ENCODE measurements around the gene KLHL29. TPM values are rescaled to one million over a fixed set of nuclear protein-coding genes. Genes with fewer than 3 reads are reported as not detected.

KLHL29 gene
- total and polyA plus RNA-seq, 2 experiments from 2014 or later, result 5.6 to 11.0 TPM

DNA sequence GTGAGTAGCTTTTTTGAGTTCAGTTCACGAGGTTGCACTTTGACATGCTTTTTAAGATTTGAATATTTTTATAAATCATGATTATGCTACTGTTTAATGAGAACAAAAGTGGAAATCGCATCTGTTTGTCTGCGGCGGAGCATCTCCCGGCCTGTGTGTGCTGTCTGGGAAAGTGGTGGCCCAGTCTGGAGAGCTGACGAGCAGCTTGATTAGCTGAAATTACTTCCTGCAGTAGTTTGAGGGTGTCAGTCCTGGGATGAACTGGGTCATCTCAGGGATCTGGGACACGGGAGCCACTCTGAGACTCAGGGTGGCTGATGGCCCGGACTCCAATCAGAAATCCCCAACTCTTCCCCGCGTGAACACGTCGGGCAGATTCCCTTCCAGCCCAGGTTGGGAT lies 115.9 kb downstream of the KLHL29 start:
- H3K9me3 ChIP-seq (ENCODE audit: low read depth), result no peaks in the 10 kb centered on the region
- H3K27ac ChIP-seq, result no peak overlapping the region
- H3K4me1 ChIP-seq (ENCODE audit: low read depth), result peaks cover 10% of the 10 kb centered on the region
- TF ChIP-seq, protein P1, sequence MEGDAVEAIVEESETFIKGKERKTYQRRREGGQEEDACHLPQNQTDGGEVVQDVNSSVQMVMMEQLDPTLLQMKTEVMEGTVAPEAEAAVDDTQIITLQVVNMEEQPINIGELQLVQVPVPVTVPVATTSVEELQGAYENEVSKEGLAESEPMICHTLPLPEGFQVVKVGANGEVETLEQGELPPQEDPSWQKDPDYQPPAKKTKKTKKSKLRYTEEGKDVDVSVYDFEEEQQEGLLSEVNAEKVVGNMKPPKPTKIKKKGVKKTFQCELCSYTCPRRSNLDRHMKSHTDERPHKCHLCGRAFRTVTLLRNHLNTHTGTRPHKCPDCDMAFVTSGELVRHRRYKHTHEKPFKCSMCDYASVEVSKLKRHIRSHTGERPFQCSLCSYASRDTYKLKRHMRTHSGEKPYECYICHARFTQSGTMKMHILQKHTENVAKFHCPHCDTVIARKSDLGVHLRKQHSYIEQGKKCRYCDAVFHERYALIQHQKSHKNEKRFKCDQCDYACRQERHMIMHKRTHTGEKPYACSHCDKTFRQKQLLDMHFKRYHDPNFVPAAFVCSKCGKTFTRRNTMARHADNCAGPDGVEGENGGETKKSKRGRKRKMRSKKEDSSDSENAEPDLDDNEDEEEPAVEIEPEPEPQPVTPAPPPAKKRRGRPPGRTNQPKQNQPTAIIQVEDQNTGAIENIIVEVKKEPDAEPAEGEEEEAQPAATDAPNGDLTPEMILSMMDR (IDR thresholded peaks at IDR 0.05; ENCODE audit: low read depth, low read length), result no peak
- no peak overlapping the region for H3K4me3 ChIP-seq
- H3K36me3 ChIP-seq, result no peaks in the 10 kb centered on the region
- no peak for DNase-seq (ENCODE audit: low read depth in 1 of 2, low spot score in 1 of 2)
- no peaks in the 10 kb centered on the region for H3K27me3 ChIP-seq

DNA sequence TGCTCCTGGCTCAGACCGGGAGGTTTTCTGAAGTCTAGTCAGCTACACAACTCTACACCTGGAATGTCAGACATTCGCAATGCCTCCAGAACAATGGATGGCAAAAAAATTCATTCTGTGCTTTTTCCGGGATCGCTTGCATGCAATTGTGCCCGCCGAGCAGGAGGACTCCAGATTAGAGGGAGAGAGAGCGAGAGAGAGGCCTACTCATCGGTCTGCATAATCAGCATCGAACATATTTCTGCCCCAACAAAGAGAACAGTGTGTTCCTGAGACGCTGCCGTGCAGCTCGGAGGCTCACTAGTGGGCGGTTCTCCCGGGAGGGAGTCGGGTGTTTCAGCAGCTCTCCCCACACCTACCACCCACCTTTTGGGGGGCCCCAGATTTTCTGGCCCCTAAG lies 117.1 kb downstream of the KLHL29 start:
- no peaks in the 10 kb centered on the region for H3K36me3 ChIP-seq
- H3K27ac ChIP-seq, result no peak overlapping the region
- peak in 1 of 2 donors; percentile 62 for DNase-seq (ENCODE audit: low read depth in 1 of 2, low spot score in 1 of 2)
- H3K4me1 ChIP-seq (ENCODE audit: low read depth), result peaks cover 18% of the 10 kb centered on the region
- TF ChIP-seq, protein P1 (IDR thresholded peaks at IDR 0.05; ENCODE audit: low read depth, low read length), result no peak
- H3K4me3 ChIP-seq, result no peak overlapping the region
- no peaks in the 10 kb centered on the region for H3K27me3 ChIP-seq
- no peaks in the 10 kb centered on the region for H3K9me3 ChIP-seq (ENCODE audit: low read depth)

DNA sequence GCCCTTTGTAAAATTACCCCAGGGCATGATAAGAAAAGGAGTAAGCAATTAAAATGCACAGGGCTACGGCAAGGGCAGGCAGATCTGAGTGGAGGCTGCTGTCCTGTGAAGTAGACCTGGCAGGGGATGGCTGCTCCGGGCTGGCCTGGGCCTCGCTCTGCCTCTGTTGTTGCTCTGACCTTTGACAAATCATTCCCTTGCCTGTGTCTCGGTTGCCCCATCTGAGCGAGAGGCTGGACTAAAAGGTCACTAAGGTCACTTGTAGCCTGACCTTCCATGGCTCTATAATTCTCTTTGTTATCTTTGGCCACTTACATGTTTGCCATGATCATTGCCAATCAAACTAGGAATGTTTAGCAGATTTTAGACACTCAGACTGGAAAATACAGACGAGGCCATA lies 118.1 kb downstream of the KLHL29 start:
- no peak for DNase-seq (ENCODE audit: low read depth in 1 of 2, low spot score in 1 of 2)
- H3K27me3 ChIP-seq, result no peaks in the 10 kb centered on the region
- H3K4me3 ChIP-seq, result no peak overlapping the region
- no peaks in the 10 kb centered on the region for H3K9me3 ChIP-seq (ENCODE audit: low read depth)
- H3K4me1 ChIP-seq (ENCODE audit: low read depth), result peaks cover 21% of the 10 kb centered on the region
- no peaks in the 10 kb centered on the region for H3K36me3 ChIP-seq
- no peak overlapping the region for H3K27ac ChIP-seq
- TF ChIP-seq, protein P1 (IDR thresholded peaks at IDR 0.05; ENCODE audit: low read depth, low read length), result no peak

DNA sequence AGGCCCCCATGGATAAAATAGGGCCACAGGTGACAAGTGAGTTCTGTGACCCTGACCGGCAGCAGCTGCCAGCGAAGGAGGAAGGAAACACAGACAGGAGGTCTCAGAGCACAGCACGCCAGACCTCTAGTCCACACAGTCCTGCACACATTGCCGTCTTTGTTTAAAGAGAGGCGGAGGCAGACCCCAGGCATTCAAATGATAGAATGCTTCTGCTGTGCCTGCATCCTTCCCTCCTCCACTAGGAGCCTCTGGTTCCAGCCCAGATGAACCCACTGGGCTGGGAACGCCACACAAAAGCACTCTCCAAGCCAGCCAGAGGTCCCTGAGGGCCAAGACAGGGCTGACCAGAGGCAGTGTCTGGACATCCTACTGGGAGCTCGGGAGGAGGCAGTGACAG lies 118.7 kb downstream of the KLHL29 start:
- TF ChIP-seq, protein P1 (IDR thresholded peaks at IDR 0.05; ENCODE audit: low read depth, low read length), result no peak
- no peak for DNase-seq (ENCODE audit: low read depth in 1 of 2, low spot score in 1 of 2)
- H3K27ac ChIP-seq, result no peak overlapping the region

DNA sequence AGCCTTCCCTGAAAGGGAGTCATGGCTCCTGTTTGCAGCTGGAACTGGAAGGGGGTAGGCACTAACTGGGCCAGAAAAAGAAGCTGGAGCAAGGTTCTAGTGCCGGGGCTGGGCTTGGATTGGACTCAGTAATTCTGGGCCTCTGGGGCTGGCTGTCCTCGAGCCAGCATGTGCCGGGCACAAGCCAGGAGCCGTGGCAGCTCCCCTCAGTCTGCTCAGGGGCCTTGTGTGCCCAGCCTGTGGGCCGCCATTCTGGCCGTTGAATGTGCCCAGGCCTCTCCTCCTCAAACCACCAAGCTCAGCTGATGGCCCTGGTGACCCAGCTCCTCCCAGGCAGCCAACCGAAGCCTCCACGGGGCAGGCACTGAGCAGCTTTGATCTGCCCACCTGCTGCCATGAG lies 119.6 kb downstream of the KLHL29 start:
- peaks cover 23% of the 10 kb centered on the region for H3K4me1 ChIP-seq (ENCODE audit: low read depth)
- H3K9me3 ChIP-seq (ENCODE audit: low read depth), result no peaks in the 10 kb centered on the region
- no peak overlapping the region for H3K4me3 ChIP-seq
- TF ChIP-seq, protein P1 (IDR thresholded peaks at IDR 0.05; ENCODE audit: low read depth, low read length), result no peak
- DNase-seq (ENCODE audit: low read depth in 1 of 2, low spot score in 1 of 2), result no peak
- H3K27ac ChIP-seq, result no peak overlapping the region
- H3K36me3 ChIP-seq, result no peaks in the 10 kb centered on the region
- H3K27me3 ChIP-seq, result no peaks in the 10 kb centered on the region

More for the DNA sequence above, 118.7 kb downstream of the KLHL29 start:
- Histone ChIP-seq H3K36me3 (no peaks in the 10 kb centered on the region), H3K9me3 (ENCODE audit: low read depth) (no peaks in the 10 kb centered on the region), H3K27me3 (no peaks in the 10 kb centered on the region), H3K4me1 (ENCODE audit: low read depth) (peaks cover 21% of the 10 kb centered on the region), H3K4me3 (no peak overlapping the region)
